DOHH2 (cell line): ENCODE data around the gene IFNGR2.

Source experiments
- H3F3A ChIP-seq: fragments of 200-600 bp; sonication (generic), shearing (Covaris generic); 2 replicates; pipeline ENCODE4 v1.6.0; 2016; ENCODE audit warnings: antibody characterized with exemption, mild to moderate bottlenecking; ENCODE audit not compliant: control insufficient read depth, insufficient read depth
- H3K27ac ChIP-seq: fragments of 200-600 bp; sonication (generic); 2 replicates; pipeline ENCODE4 v1.5.1; 2014; ENCODE audit warnings: low read depth, mild to moderate bottlenecking, low read length, moderate library complexity
- H3K27me3 ChIP-seq: fragments of 200-600 bp; sonication (generic); 2 replicates; pipeline ENCODE4 v1.6.1; 2014; ENCODE audit warnings: mild to moderate bottlenecking, low read length, mixed read lengths; ENCODE audit not compliant: control insufficient read depth
- H3K36me3 ChIP-seq: fragments of 200-600 bp; sonication (generic); 2 replicates; pipeline ENCODE4 v1.6.1; 2014; ENCODE audit warnings: mild to moderate bottlenecking, low read length, moderate library complexity, mixed read lengths; ENCODE audit not compliant: control insufficient read depth
- H3K4me1 ChIP-seq: fragments of 200-600 bp; sonication (generic); 2 replicates; pipeline ENCODE4 v1.6.1; 2014; ENCODE audit warnings: mild to moderate bottlenecking, low read length, mixed read lengths; ENCODE audit not compliant: control insufficient read depth
- H3K4me2 ChIP-seq: fragments of 200-600 bp; sonication (generic); 2 replicates; pipeline ENCODE4 v1.6.0; 2014; ENCODE audit warnings: mild to moderate bottlenecking, low read length, moderate library complexity
- H3K4me3 ChIP-seq: fragments of 200-600 bp; sonication (generic); 2 replicates; pipeline ENCODE4 v1.5.1; 2014; ENCODE audit warnings: mild to moderate bottlenecking, low read length, mixed read lengths
- H3K79me2 ChIP-seq: fragments of 200-600 bp; sonication (generic); 2 replicates; pipeline ENCODE4 v1.6.1; 2014; ENCODE audit warnings: mild to moderate bottlenecking, low read length, mixed read lengths; ENCODE audit not compliant: control insufficient read depth
- H3K9me2 ChIP-seq: fragments of 200-600 bp; sonication (generic); replicated peaks from 2 replicates; pipeline ENCODE4 v1.6.1; 2014; ENCODE audit warnings: mild to moderate bottlenecking, low read length, mixed read lengths; ENCODE audit not compliant: control insufficient read depth
- H3K9me3 ChIP-seq: fragments of 200-600 bp; sonication (generic); 2 replicates; pipeline ENCODE4 v1.6.1; 2014; ENCODE audit warnings: antibody characterized with exemption, low read length, mixed read lengths; ENCODE audit not compliant: control insufficient read depth, insufficient read depth
- H4K20me1 ChIP-seq: fragments of 200-600 bp; sonication (generic); 2 replicates; pipeline ENCODE4 v1.6.0; 2014; ENCODE audit warnings: low read depth, mild to moderate bottlenecking, antibody characterized with exemption, low read length, moderate library complexity; ENCODE audit not compliant: control insufficient read depth, insufficient read depth
- EZH2phosphoT487 ChIP-seq: fragments of 200-600 bp; sonication (generic); IDR thresholded peaks from 2 replicates; pipeline ENCODE4 v1.6.1; 2017; ENCODE audit warnings: borderline replicate concordance, mild to moderate bottlenecking, antibody characterized with exemption, low read length, moderate library complexity, mixed read lengths
- TF ChIP-seq, protein P1 (sequence below): fragments of 200-600 bp; sonication (generic); IDR thresholded peaks from one replicate; pipeline ENCODE4 v1.5.1; 2014; ENCODE audit warnings: antibody characterized with exemption, mild to moderate bottlenecking, low read depth, low read length; ENCODE audit not compliant: poor library complexity, severe bottlenecking

The IFNGR2 gene

DNA sequence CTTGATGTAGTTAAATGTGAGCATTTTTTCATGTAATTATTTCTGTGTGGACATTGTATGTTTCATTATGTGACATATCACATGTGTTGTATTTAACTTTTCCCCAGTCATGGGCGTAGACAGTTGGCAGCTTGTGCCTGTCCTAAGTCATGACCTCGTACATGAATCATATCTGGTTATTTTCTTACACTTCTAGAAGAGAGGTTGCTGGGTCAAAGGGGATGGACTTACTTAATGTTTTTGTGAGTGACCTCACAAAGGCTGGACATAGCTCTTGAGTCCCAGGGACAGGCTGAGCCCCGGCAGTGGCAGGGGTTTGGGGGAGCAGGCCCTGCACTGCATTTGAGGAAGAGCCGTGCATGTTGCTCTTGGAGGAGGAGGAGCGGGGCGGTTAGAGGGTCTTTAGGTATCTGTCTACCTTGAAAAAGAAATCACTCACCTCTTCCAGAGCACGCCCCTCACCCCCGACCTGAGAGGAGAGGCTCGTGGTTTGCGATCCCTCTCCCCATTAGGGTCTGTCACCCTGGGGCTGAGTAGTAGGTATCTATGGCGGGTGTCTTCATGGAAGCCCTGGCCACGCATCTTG, 16.4 kb downstream of the IFNGR2 start:
- no peaks in the 10 kb centered on the region for H3K27me3 ChIP-seq
- no peaks in the 10 kb centered on the region for H4K20me1 ChIP-seq
- H3K79me2 ChIP-seq, result peaks cover 70% of the 10 kb centered on the region
- no peaks in the 10 kb centered on the region for H3K9me2 ChIP-seq
- H3K36me3 ChIP-seq, result peaks cover 80% of the 10 kb centered on the region
- TF ChIP-seq, protein P1, sequence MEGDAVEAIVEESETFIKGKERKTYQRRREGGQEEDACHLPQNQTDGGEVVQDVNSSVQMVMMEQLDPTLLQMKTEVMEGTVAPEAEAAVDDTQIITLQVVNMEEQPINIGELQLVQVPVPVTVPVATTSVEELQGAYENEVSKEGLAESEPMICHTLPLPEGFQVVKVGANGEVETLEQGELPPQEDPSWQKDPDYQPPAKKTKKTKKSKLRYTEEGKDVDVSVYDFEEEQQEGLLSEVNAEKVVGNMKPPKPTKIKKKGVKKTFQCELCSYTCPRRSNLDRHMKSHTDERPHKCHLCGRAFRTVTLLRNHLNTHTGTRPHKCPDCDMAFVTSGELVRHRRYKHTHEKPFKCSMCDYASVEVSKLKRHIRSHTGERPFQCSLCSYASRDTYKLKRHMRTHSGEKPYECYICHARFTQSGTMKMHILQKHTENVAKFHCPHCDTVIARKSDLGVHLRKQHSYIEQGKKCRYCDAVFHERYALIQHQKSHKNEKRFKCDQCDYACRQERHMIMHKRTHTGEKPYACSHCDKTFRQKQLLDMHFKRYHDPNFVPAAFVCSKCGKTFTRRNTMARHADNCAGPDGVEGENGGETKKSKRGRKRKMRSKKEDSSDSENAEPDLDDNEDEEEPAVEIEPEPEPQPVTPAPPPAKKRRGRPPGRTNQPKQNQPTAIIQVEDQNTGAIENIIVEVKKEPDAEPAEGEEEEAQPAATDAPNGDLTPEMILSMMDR, result no peak
- no peak for TF ChIP-seq EZH2phosphoT487
- peaks cover 2% of the 10 kb centered on the region; the same call in 1 of the 2 replicates for H3F3A ChIP-seq
- no peaks in the 10 kb centered on the region for H3K9me3 ChIP-seq
- H3K4me1 ChIP-seq, result no peaks in the 10 kb centered on the region
- no peak overlapping the region for H3K4me3 ChIP-seq
- no peak overlapping the region for H3K4me2 ChIP-seq
- H3K27ac ChIP-seq, result no peak overlapping the region

DNA sequence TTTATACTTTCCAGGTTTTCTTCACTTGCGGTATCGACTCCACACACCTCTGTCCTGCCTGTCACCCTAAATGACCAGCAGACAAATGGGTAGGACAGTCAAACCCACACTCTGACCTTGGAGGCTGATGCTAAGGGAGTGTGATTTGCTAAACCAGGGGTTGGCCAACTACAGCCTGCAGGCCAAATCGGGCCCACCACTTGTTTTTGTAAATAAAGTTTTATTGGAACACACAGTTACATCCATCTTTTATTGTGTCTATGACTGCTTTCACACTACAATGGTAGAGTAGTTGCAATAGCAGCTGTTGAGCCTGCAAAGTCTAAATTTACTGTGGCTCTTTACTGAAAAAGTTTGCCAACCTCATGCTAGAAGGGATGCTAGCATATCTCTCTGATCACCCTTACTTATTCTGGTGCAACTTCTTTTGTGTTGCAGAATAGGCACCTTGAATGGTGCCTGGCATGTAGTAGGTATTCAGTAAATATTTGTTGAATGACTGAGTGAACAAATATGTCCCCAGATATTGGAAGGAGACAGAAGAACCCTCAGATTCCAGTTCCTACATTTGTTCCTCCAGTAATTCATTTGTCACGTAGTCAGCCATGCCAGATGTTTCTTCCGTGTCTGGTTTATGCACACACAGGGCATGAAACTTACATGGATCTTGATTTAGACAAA, 18.6 kb downstream of the IFNGR2 start:
- Histone ChIP-seq H3K4me2 (no peak overlapping the region), H3K27ac (no peak overlapping the region), H3K36me3 (peaks cover 78% of the 10 kb centered on the region), H3F3A (no peaks in the 10 kb centered on the region), H4K20me1 (no peaks in the 10 kb centered on the region), H3K9me3 (no peaks in the 10 kb centered on the region), H3K4me1 (peaks cover under 1% of the 10 kb centered on the region; the same call in 1 of the 2 replicates), H3K79me2 (peaks cover 50% of the 10 kb centered on the region), H3K27me3 (no peaks in the 10 kb centered on the region), H3K9me2 (no peaks in the 10 kb centered on the region), H3K4me3 (no peak overlapping the region)
- TF ChIP-seq, protein P1, result no peak
- no peak for TF ChIP-seq EZH2phosphoT487

DNA sequence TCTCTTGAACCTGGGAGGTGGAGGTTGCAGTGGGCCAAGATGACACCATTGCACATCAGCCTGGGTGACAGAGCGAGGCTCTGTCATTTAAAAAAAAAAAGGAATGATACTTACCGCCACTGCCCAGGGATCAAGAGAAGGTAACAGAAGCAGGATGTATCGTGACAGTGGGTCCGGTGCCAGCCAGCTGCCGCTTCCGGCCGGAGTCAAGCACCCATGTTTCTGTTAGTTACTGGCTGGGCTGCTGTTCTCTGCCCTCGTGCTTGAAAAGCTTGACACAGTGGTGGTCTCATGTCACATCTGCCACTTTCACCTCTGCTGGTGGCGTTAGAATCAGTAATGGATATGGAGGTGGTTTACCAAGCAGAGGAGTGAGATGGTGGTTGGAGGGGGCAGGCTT, 21.0 kb downstream of the IFNGR2 start:
- TF ChIP-seq, protein P1, result no peak
- no peak for TF ChIP-seq EZH2phosphoT487
- peaks cover 40% of the 10 kb centered on the region for H3K79me2 ChIP-seq
- no peak overlapping the region for H3K27ac ChIP-seq
- H3K9me2 ChIP-seq, result no peaks in the 10 kb centered on the region
- H3K36me3 ChIP-seq, result peaks cover 82% of the 10 kb centered on the region
- no peak overlapping the region for H3K4me2 ChIP-seq
- H3F3A ChIP-seq, result no peaks in the 10 kb centered on the region
- H3K27me3 ChIP-seq, result no peaks in the 10 kb centered on the region
- H4K20me1 ChIP-seq, result no peaks in the 10 kb centered on the region
- H3K4me3 ChIP-seq, result no peak overlapping the region
- H3K9me3 ChIP-seq, result no peaks in the 10 kb centered on the region
- H3K4me1 ChIP-seq, result peaks cover 22% of the 10 kb centered on the region
